HepG2 (cell line): Measurements from ENCODE around the gene PCYOX1L. TPM values are rescaled to one million over a fixed set of nuclear protein-coding genes. Genes with fewer than 3 reads are reported as not detected.

ENCODE experiments used
- ATAC-seq: fragments of 200-7000 bp; cut with Tn5 transposase; 3 replicates; pipeline ENCODE4 v1.9.1; 2020; ENCODE audit warnings: mild to moderate bottlenecking, moderate library complexity
- BruUV-seq: library from RNA; stranded (reverse); fragments of 400-500 nt; replicated peaks from 2 replicates; lab custom pipeline; 2021; lab: Mats Ljungman, UMichigan
- CTCF ChIA-PET: fragments of 300-600 bp; formaldehyde crosslinking; extraction: SDS; loops from one replicate; lab custom pipeline; 2021; ENCODE audit warnings: low total read pairs, inconsistent platforms, low intra/inter-chr PET ratio; lab: Yijun Ruan, JAX
- POLR2A ChIA-PET: fragments of 350-600 bp; sonication (Branson Sonifier 250); formaldehyde crosslinking; loops from one replicate; lab custom pipeline; 2020; ENCODE audit warnings: antibody characterized with exemption, inconsistent platforms; lab: Yijun Ruan, JAX
- DNase-seq: peaks from one replicate; pipeline ENCODE4 v3.0.0-alpha.2; 2015; ENCODE audit warnings: low spot score
- FAIRE-seq: peaks from 3 replicates; lab custom pipeline; 2011; peaks lifted over from hg19 to GRCh38; lab: Jason Lieb, UNC
- H2AFZ ChIP-seq: one replicate; pipeline ENCODE4 v1.6.1; 2011; ENCODE audit warnings: low read length, inconsistent platforms
- H3K27ac ChIP-seq: fragments of 300-600 bp; 3 replicates; pipeline ENCODE4 v1.8.0; 2011; ENCODE audit warnings: mixed run types, mild to moderate bottlenecking, mixed read lengths, low read length, inconsistent platforms; ENCODE audit not compliant: insufficient read depth; ENCODE audit errors: extremely low read length
- H3K27me3 ChIP-seq, 2 experiments: fragments of 200-600 bp in 1 of 2; 2 replicates in 1 of 2; 3 replicates in 1 of 2; pipeline versions ENCODE4 v1.6.0 to v1.8.0; 2011; ENCODE audit warnings: low read length in 2 of 2, mild to moderate bottlenecking in 2 of 2, moderate library complexity in 2 of 2, inconsistent platforms in 1 of 2; ENCODE audit not compliant: insufficient read depth in 2 of 2, control insufficient read depth in 1 of 2
- H3K36me3 ChIP-seq, 2 experiments: fragments of 200-600 bp in 1 of 2; replicated peaks in 1 of 2; 2 replicates in 1 of 2; 3 replicates in 1 of 2; pipeline versions ENCODE4 v1.5.1 to v1.8.0; 2011; ENCODE audit warnings: low read length in 2 of 2, inconsistent platforms in 1 of 2; ENCODE audit not compliant: insufficient read depth in 2 of 2, control insufficient read depth in 1 of 2
- H3K4me1 ChIP-seq: 2 replicates; pipeline ENCODE4 v1.5.1; 2012; ENCODE audit warnings: low read length, inconsistent platforms; ENCODE audit not compliant: insufficient read depth
- H3K4me2 ChIP-seq: 2 replicates; pipeline ENCODE4 v1.6.0; 2011; ENCODE audit warnings: low read depth, low read length, inconsistent platforms
- H3K4me3 ChIP-seq, 3 experiments: fragments of 200-600 bp in 1 of 3; sonication (generic), shearing (Covaris generic) in 1 of 3; replicated peaks in 1 of 3; 2 replicates each; pipeline ENCODE4 v1.5.1; 2011 to 2016; ENCODE audit warnings: low read length in 3 of 3, inconsistent platforms in 2 of 3, low read depth in 2 of 3, mild to moderate bottlenecking in 2 of 3, control low read depth in 1 of 3, mixed read lengths in 1 of 3; ENCODE audit not compliant: insufficient read depth in 1 of 3
- H3K79me2 ChIP-seq: one replicate; pipeline ENCODE4 v1.6.1; 2011; ENCODE audit warnings: low read length, inconsistent platforms; ENCODE audit not compliant: insufficient read depth
- H3K9ac ChIP-seq: 2 replicates; pipeline ENCODE4 v1.6.0; 2011; ENCODE audit warnings: mild to moderate bottlenecking, low read depth, low read length, inconsistent platforms; ENCODE audit not compliant: insufficient read depth
- H3K9me3 ChIP-seq: 2 replicates; pipeline ENCODE4 v1.5.1; 2012; ENCODE audit warnings: mild to moderate bottlenecking, low read length
- H4K20me1 ChIP-seq: 2 replicates; pipeline ENCODE4 v1.6.0; 2011; ENCODE audit warnings: inconsistent platforms, mild to moderate bottlenecking, low read length, moderate library complexity; ENCODE audit not compliant: insufficient read depth
- ARNT2 ChIP-seq: sonication (generic); formaldehyde crosslinking; IDR thresholded peaks from 2 replicates; pipeline ENCODE4 v1.8.0; 2022; ENCODE audit warnings: mild to moderate bottlenecking, low read depth, missing genetic modification reagents, moderate library complexity
- ATF4 ChIP-seq, 2 experiments: fragments of 450-650 bp in 1 of 2; sonication (generic) in 1 of 2; formaldehyde crosslinking; IDR thresholded peaks; 2 replicates each; pipeline versions ENCODE4 v1.5.0 to v1.8.0; 2020 to 2022; ENCODE audit warnings: mild to moderate bottlenecking in 1 of 2, missing genetic modification reagents in 1 of 2
- CEBPG ChIP-seq: IDR thresholded peaks from 2 replicates; pipeline ENCODE4 v1.6.1; 2016
- CHD4 ChIP-seq: fragments of 200-600 bp; sonication (generic); IDR thresholded peaks from 2 replicates; pipeline ENCODE4 v1.7.0; 2017; ENCODE audit warnings: mild to moderate bottlenecking, low read length, borderline replicate concordance
- ETV5 ChIP-seq: IDR thresholded peaks from 2 replicates; pipeline ENCODE4 v1.6.1; 2018; ENCODE audit warnings: missing biosample characterization, missing genetic modification reagents, inconsistent platforms, borderline replicate concordance
- GTF2F1 ChIP-seq: fragments of 150-350 bp; IDR thresholded peaks from 2 replicates; pipeline ENCODE4 v1.6.1; 2014; ENCODE audit warnings: low read length
- NFE2L2 ChIP-seq: fragments of 150-350 bp; IDR thresholded peaks from 2 replicates; pipeline ENCODE4 v1.6.1; 2014; ENCODE audit warnings: low read length
- RELA ChIP-seq: sonication (generic); formaldehyde crosslinking; IDR thresholded peaks from 2 replicates; pipeline ENCODE4 v1.4.0; 2020; ENCODE audit warnings: missing genetic modification reagents
- SNAPC2 ChIP-seq: sonication (generic); formaldehyde crosslinking; IDR thresholded peaks from 2 replicates; pipeline ENCODE4 v1.8.1; 2022; ENCODE audit warnings: mild to moderate bottlenecking, missing genetic modification reagents
- ZBTB1 ChIP-seq: sonication (generic); formaldehyde crosslinking; IDR thresholded peaks from 2 replicates; pipeline ENCODE4 v1.4.0; 2020; ENCODE audit warnings: missing genetic modification reagents, borderline replicate concordance
- ZMYM3 ChIP-seq: sonication (generic); formaldehyde crosslinking; IDR thresholded peaks from 2 replicates; pipeline ENCODE4 v1.5.1; 2020; ENCODE audit warnings: mild to moderate bottlenecking, missing genetic modification reagents
- ZNF280B ChIP-seq: sonication (generic); formaldehyde crosslinking; IDR thresholded peaks from 2 replicates; pipeline ENCODE4 v1.5.0; 2020; ENCODE audit warnings: missing genetic modification reagents, mild to moderate bottlenecking, borderline replicate concordance
- ZNF33A ChIP-seq: sonication (generic); formaldehyde crosslinking; IDR thresholded peaks from 2 replicates; pipeline ENCODE4 v1.5.1; 2020; ENCODE audit warnings: missing genetic modification reagents, mild to moderate bottlenecking, moderate library complexity, borderline replicate concordance
- ZNF510 ChIP-seq: sonication (generic); formaldehyde crosslinking; IDR thresholded peaks from 2 replicates; pipeline ENCODE4 v1.4.0; 2020; ENCODE audit warnings: low read depth, mild to moderate bottlenecking, missing genetic modification reagents
- ZNF629 ChIP-seq: sonication (generic); formaldehyde crosslinking; conservative IDR thresholded peaks from 2 replicates; pipeline ENCODE4 v1.5.0; 2020; ENCODE audit warnings: missing genetic modification reagents
- ZNF670 ChIP-seq: sonication (generic); formaldehyde crosslinking; IDR thresholded peaks from 2 replicates; pipeline ENCODE4 v1.8.0; 2022; ENCODE audit warnings: mild to moderate bottlenecking, missing genetic modification reagents, borderline replicate concordance
- ZSCAN9 ChIP-seq: IDR thresholded peaks from 2 replicates; pipeline ENCODE4 v1.6.1; 2016; ENCODE audit warnings: borderline replicate concordance
- WGBS: methylation state at CpG from one replicate; pipeline ENCODE4 v1.1.6; 2017; ENCODE audit warnings: low lambda C conversion rate; 5-methylcytosine and 5-hydroxymethylcytosine counted together
- in situ Hi-C: cut with HindIII; loops from 2 replicates; pipeline ENCODE4 v1.10.0; 2017; ENCODE audit warnings: low pct_unique_long_range_greater_than_20kb; ENCODE audit not compliant: extremely low pct_ligation_motif_present
- intact Hi-C: fragments of 100-400 bp; cut with micrococcal nuclease; formaldehyde crosslinking; loops from one replicate; pipeline ENCODE4 v1.10.0; 2022; ENCODE audit not compliant: unreplicated experiment
- polyA plus RNA-seq, 8 experiments: library from polyadenylated mRNA; depleted of rRNA in 3 of 8; stranded (reverse) in 7 of 8; unstranded in 1 of 8; fragments of >200 nt; fragmentation: Illumina TruSeq in 4 of 8; extraction: Trizol in 4 of 8; gene quantifications; 2 replicates each; pipeline versions ENCODE4 v1.2.1 to v1.2.3, GENCODE V29; 2011 to 2016; ENCODE audit warnings: low read depth in 4 of 8, missing spikeins in 1 of 8, mixed read lengths in 1 of 8; ENCODE audit not compliant: insufficient read depth in 1 of 8
- total RNA-seq, 5 experiments: library from RNA; depleted of rRNA; stranded (reverse); fragments of >200 nt; fragmentation: Illumina TruSeq; extraction: Trizol; gene quantifications; 2 replicates each; pipeline ENCODE4 v1.2.3, GENCODE V29; 2016; ENCODE audit warnings: low read depth in 1 of 5

PCYOX1L gene
- total and polyA plus RNA-seq, 2 of the 13 experiments (the other 11 are each of a cell fraction or from before 2014, with no cell fraction given) = 1.00 to 3.7 TPM

- ChIA-PET CTCF (no interaction called here), POLR2A (interaction anchor here (0.6 to 6.7 kb wide), 7 partner anchors 8 to 206 kb away, joined by 3 to 93 read pairs (median 8); partner anchors contain the start of genes CSNK1A1 and PCYOX1L)
- Histone ChIP-seq H3K27ac (peak overlapping the region; percentile 65), H4K20me1 (no peaks in the 10 kb centered on the region), H3K9me3 (no peaks in the 10 kb centered on the region), H3K9ac (peak overlapping the region; percentile 91), H3K36me3 (peaks cover 7 to 34% of the 10 kb centered on the region in 2 experiments), H3K27me3 (no peaks in the 10 kb centered on the region; a peak in 1 of 5 replicates), H3K4me1 (peaks cover 50% of the 10 kb centered on the region), H3K4me3 (peak overlapping the region; percentile 85 to 98 (median 91)), H3K4me2 (peak overlapping the region; percentile 88), H3K79me2 (peaks cover 22% of the 10 kb centered on the region), H2AFZ (no peak overlapping the region)
- intact Hi-C loops = loop anchor here (2.0 kb wide), 1 partner anchor 23 kb away; no protein-coding TSS in a partner anchor
- DNase-seq (no peak), ATAC-seq (no peak; the same call in 2 of the 3 replicates), FAIRE-seq (no peak)
- TF ChIP-seq ETV5 (CRISPR knock-in tag) (no peak), CHD4 (peak; percentile 16; the same call in 1 of the 2 replicates), ZNF670 (CRISPR knock-in tag) (no peak), NFE2L2 (no peak), ZNF510 (CRISPR knock-in tag) (no peak), ATF4 (CRISPR knock-in tag; IDR thresholded peaks at IDR 0.05) (peak; percentile 62 to 89; a peak in 2 of 4 replicates), ZNF280B (CRISPR knock-in tag) (no peak), GTF2F1 (no peak), ZNF33A (CRISPR knock-in tag) (no peak), SNAPC2 (CRISPR knock-in tag) (peak; percentile 0; the same call in 1 of the 2 replicates), ZSCAN9 (CRISPR knock-in tag) (no peak), ZNF629 (CRISPR knock-in tag) (no peak), CEBPG (CRISPR knock-in tag) (peak; percentile 72), ZMYM3 (CRISPR knock-in tag) (peak; percentile 3; the same call in 1 of the 2 replicates), ARNT2 (no peak), ZBTB1 (no peak), RELA (no peak)
- TSS peak; percentile 64 for BruUV-seq
- WGBS = 2% methylated on average over 11 of the region's 11 CpGs
- in situ Hi-C loops = no loop called here
These were observed 12.0 kb upstream of the PCYOX1L start for GRCh38 chr5:149345892-149346222.
